ENCODE measurements around the gene MMP24. TPM values are rescaled to one million over a fixed set of nuclear protein-coding genes. Genes with fewer than 3 reads are reported as not detected.

Gene MMP24
- total and polyA plus RNA-seq, 2 experiments from 2014 or later, result 2.0 to 27.3 TPM

GRCh38 chr20:35284992-35285805, 58.7 kb downstream of the MMP24 start:
- DNase-seq (ENCODE audit: low spot score) (no peak), ATAC-seq (peak; percentile 10)
- Histone ChIP-seq H3F3A (replicated peaks; ENCODE audit: low read depth) (peaks cover 21% of the 10 kb centered on the region), H3K27ac (ENCODE audit: low read depth) (no peak overlapping the region), H3K4me3 (peak overlapping the region; percentile 78), H2AFZ (peak overlapping the region; percentile 99), H3K9me2 (ENCODE audit: insufficient read depth) (no peaks in the 10 kb centered on the region), H3K4me1 (ENCODE audit: insufficient read depth) (peaks cover 6% of the 10 kb centered on the region; the same call in 1 of the 2 replicates), H4K20me1 (replicated peaks; ENCODE audit: insufficient read depth) (peaks cover 24% of the 10 kb centered on the region; the same call in 1 of the 2 replicates), H3K36me3 (ENCODE audit: insufficient read depth) (peaks cover 14% of the 10 kb centered on the region), H3K27me3 (ENCODE audit: insufficient read depth) (no peaks in the 10 kb centered on the region), H3K79me2 (replicated peaks; ENCODE audit: insufficient read depth) (peaks cover 34% of the 10 kb centered on the region), H3K4me2 (peak overlapping the region; percentile 87)
- TF ChIP-seq CREB1 (CRISPR knock-in tag; IDR thresholded peaks at IDR 0.05; ENCODE audit: low read depth), result no peak
- TF ChIP-seq, protein P1, sequence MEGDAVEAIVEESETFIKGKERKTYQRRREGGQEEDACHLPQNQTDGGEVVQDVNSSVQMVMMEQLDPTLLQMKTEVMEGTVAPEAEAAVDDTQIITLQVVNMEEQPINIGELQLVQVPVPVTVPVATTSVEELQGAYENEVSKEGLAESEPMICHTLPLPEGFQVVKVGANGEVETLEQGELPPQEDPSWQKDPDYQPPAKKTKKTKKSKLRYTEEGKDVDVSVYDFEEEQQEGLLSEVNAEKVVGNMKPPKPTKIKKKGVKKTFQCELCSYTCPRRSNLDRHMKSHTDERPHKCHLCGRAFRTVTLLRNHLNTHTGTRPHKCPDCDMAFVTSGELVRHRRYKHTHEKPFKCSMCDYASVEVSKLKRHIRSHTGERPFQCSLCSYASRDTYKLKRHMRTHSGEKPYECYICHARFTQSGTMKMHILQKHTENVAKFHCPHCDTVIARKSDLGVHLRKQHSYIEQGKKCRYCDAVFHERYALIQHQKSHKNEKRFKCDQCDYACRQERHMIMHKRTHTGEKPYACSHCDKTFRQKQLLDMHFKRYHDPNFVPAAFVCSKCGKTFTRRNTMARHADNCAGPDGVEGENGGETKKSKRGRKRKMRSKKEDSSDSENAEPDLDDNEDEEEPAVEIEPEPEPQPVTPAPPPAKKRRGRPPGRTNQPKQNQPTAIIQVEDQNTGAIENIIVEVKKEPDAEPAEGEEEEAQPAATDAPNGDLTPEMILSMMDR (conservative IDR thresholded peaks at IDR 0.05; ENCODE audit: low read depth in 2 of 2), result no peak
- no peak for TF ChIP-seq ZNF462 (CRISPR knock-in tag; IDR thresholded peaks at IDR 0.05)
- no peak for TF ChIP-seq ZNF331 (CRISPR knock-in tag; IDR thresholded peaks at IDR 0.05; ENCODE audit: low read depth)
- Mint-ChIP-seq H3K4me3 (peak overlapping the region; percentile 91), H3K27me3 (ENCODE audit: insufficient read depth, low read depth, poor library complexity) (peaks cover 14% of the 10 kb centered on the region), H3K9me3 (no peaks in the 10 kb centered on the region; the same call in 2 of the 3 replicates), H3K27ac (peak overlapping the region; percentile 57), H3K4me1 (peaks cover 15% of the 10 kb centered on the region), H3K36me3 (ENCODE audit: low read depth) (peaks cover 38% of the 10 kb centered on the region)

Data from GM23338 (cell line).